Measurements from ENCODE around the gene DDR1.
A peak's percentile ranks its signal among the peaks of the same experiment; 100 is the strongest.
"Not testable (repeated sequence)": the region's sequence is repeated elsewhere in the genome, so short reads cannot be mapped to it uniquely, and the experiment has no call there.

Gene DDR1

GRCh38 chr6:30854285-30855040 is 29.9 kb upstream of the DDR1 start:
- no peak for DNase-seq

- no peak for DNase-seq
These were observed 28.8 kb upstream of the DDR1 start for GRCh38 chr6:30855429-30856075.

- DNase-seq, result no peak
These were observed 27.2 kb upstream of the DDR1 start for GRCh38 chr6:30857112-30857511.

GRCh38 chr6:30857549-30857948 is 26.8 kb upstream of the DDR1 start:
- DNase-seq, result no peak

GRCh38 chr6:30859726-30860125 is 24.6 kb upstream of the DDR1 start:
- DNase-seq, result not testable (repeated sequence)

GRCh38 chr6:30861257-30862048 is 22.9 kb upstream of the DDR1 start:
- no peak for DNase-seq

GRCh38 chr6:30862156-30862875 is 22.0 kb upstream of the DDR1 start:
- no peak for DNase-seq

GRCh38 chr6:30864325-30864724 is 20.0 kb upstream of the DDR1 start:
- no peak for DNase-seq

- DNase-seq, result not testable (repeated sequence)
These were observed 15.0 kb upstream of the DDR1 start for GRCh38 chr6:30869241-30869749.

- no peak for DNase-seq
These were observed 13.8 kb upstream of the DDR1 start for GRCh38 chr6:30870546-30870945.

- no peak for DNase-seq
These were observed 12.6 kb upstream of the DDR1 start for GRCh38 chr6:30871592-30872183.

- no peak for DNase-seq
These were observed 11.1 kb upstream of the DDR1 start for GRCh38 chr6:30873137-30873640.

GRCh38 chr6:30873795-30874194 is 10.5 kb upstream of the DDR1 start:
- not testable (repeated sequence) for DNase-seq

- no peak for DNase-seq
These were observed 8.9 kb upstream of the DDR1 start for GRCh38 chr6:30875244-30876038.

GRCh38 chr6:30876039-30876730 is 8.1 kb upstream of the DDR1 start:
- no peak for DNase-seq

- DNase-seq, result peak; percentile 47 to 62 (median 55)
These were observed 6.7 kb upstream of the DDR1 start for GRCh38 chr6:30877419-30878262.

GRCh38 chr6:30879684-30880427 is 4.5 kb upstream of the DDR1 start:
- DNase-seq, result no peak

GRCh38 chr6:30880698-30881252 is 3.5 kb upstream of the DDR1 start:
- DNase-seq, result no peak

Data from activated CD4-positive, CD25-positive, alpha-beta regulatory T cell (primary cell).